ENCODE results near the gene MYPOP.
A peak's percentile ranks its signal among the peaks of the same experiment; 100 is the strongest.
"Not testable (repeated sequence)": the region's sequence is repeated elsewhere in the genome, so short reads cannot be mapped to it uniquely, and the experiment has no call there.

MYPOP gene

GRCh38 chr19:45882652-45883585, 19.5 kb downstream of the MYPOP start:
- peak; percentile 79 for DNase-seq

GRCh38 chr19:45881909-45882528, 20.4 kb downstream of the MYPOP start:
- no peak for DNase-seq

GRCh38 chr19:45881082-45881908, 21.1 kb downstream of the MYPOP start:
- DNase-seq: no peak

GRCh38 chr19:45879971-45880370, 22.4 kb downstream of the MYPOP start:
- DNase-seq: no peak

GRCh38 chr19:45879055-45879454, 23.4 kb downstream of the MYPOP start:
- no peak for DNase-seq

GRCh38 chr19:45878043-45878794, 24.2 kb downstream of the MYPOP start:
- no peak for DNase-seq

- DNase-seq: peak; percentile 71
Observed at GRCh38 chr19:45876411-45877197, 25.8 kb downstream of the MYPOP start.

- DNase-seq: no peak
Observed at GRCh38 chr19:45876161-45876410, 26.3 kb downstream of the MYPOP start.

GRCh38 chr19:45874620-45874966, 27.8 kb downstream of the MYPOP start:
- DNase-seq: no peak

GRCh38 chr19:45873219-45873772, 29.1 kb downstream of the MYPOP start:
- no peak for DNase-seq

GRCh38 chr19:45872095-45872919, 30.1 kb downstream of the MYPOP start:
- no peak for DNase-seq

- no peak for DNase-seq
Observed at GRCh38 chr19:45870798-45871197, 31.6 kb downstream of the MYPOP start.

- DNase-seq: not testable (repeated sequence)
Observed at GRCh38 chr19:45867241-45867640, 35.2 kb downstream of the MYPOP start.

- DNase-seq: no peak
Observed at GRCh38 chr19:45866400-45867176, 35.8 kb downstream of the MYPOP start.

- DNase-seq: no peak
Observed at GRCh38 chr19:45865269-45865948, 37.0 kb downstream of the MYPOP start.

GRCh38 chr19:45864629-45865082, 37.8 kb downstream of the MYPOP start:
- DNase-seq: no peak

GRCh38 chr19:45863840-45864628, 38.4 kb downstream of the MYPOP start, which contains the start of gene FOXA3:
Gene FOXA3 (plus strand): TSS chr19:45864326. CDS start chr19:45864457, 131 bp downstream.
- peak; percentile 34 for DNase-seq

GRCh38 chr19:45863335-45863839, 39.0 kb downstream of the MYPOP start:
- DNase-seq: no peak
